ENCODE measurements around the gene IRS4. TPM values are rescaled to one million over a fixed set of nuclear protein-coding genes. Genes with fewer than 3 reads are reported as not detected.

Gene IRS4
- 9.9 TPM for polyA plus RNA-seq (2013, experiment 1 of 2)
- 9.6 TPM for polyA plus RNA-seq (2013, experiment 2 of 2)

GRCh38 chrX:108736509-108737479 is at the start of gene IRS4:
Gene IRS4, minus strand, starts transcription at chrX:108736563.
- Histone ChIP-seq H4K8ac (ENCODE audit: low read depth, low read length) (no peak within 1 kb of the TSS), H2AK5ac (ENCODE audit: low read length) (no peak within 1 kb of the TSS), H4K5ac (ENCODE audit: low read length) (no peak within 1 kb of the TSS), H3K23ac (ENCODE audit: low read length) (no peak within 1 kb of the TSS), H3K9ac (ENCODE audit: low read length) (peak within 1 kb of the TSS; percentile 54), H3K4me3 (ENCODE audit: low read length) (peak within 1 kb of the TSS; percentile 54), H3K79me1 (ENCODE audit: low read length) (no peaks in the 10 kb centered on the region), H3K18ac (ENCODE audit: low read length) (no peak within 1 kb of the TSS), H2BK120ac (ENCODE audit: low read depth, low read length) (no peak within 1 kb of the TSS), H3K27me3 (ENCODE audit: insufficient read depth, low read length, poor library complexity) (no peaks in the 10 kb centered on the region), H3K4me2 (ENCODE audit: low read length) (peak within 1 kb of the TSS; percentile 89), H3K27ac (ENCODE audit: low read depth, low read length) (no peak within 1 kb of the TSS), H2BK15ac (replicated peaks; ENCODE audit: low read depth) (no peak within 1 kb of the TSS), H3K56ac (ENCODE audit: low read length) (peak within 1 kb of the TSS; percentile 78), H3K4me1 (ENCODE audit: control insufficient read depth, low read depth, low read length) (no peaks in the 10 kb centered on the region), H3K4ac (ENCODE audit: low read depth, low read length) (no peak within 1 kb of the TSS), H2BK5ac (ENCODE audit: low read length) (no peak within 1 kb of the TSS), H3K36me3 (ENCODE audit: control insufficient read depth, insufficient read depth, low read length) (no peaks in the 10 kb centered on the region), H3K79me2 (ENCODE audit: control insufficient read depth, insufficient read depth, low read length) (no peaks in the 10 kb centered on the region)
- WGBS (ENCODE audit: extremely low coverage, insufficient coverage, low lambda C conversion rate), result no CpG with 5 or more reads among the region's 62 CpGs
- peak; percentile 96 for DNase-seq

GRCh38 chrX:108772549-108772948 is 36.2 kb upstream of the IRS4 start:
- Histone ChIP-seq H3K23ac (ENCODE audit: low read length) (no peak overlapping the region), H3K27ac (ENCODE audit: low read depth, low read length) (no peak overlapping the region), H3K18ac (ENCODE audit: low read length) (no peak overlapping the region), H3K4ac (ENCODE audit: low read depth, low read length) (no peak overlapping the region), H3K79me2 (ENCODE audit: control insufficient read depth, insufficient read depth, low read length) (no peaks in the 10 kb centered on the region), H3K9ac (ENCODE audit: low read length) (no peak overlapping the region), H2BK5ac (ENCODE audit: low read length) (no peak overlapping the region), H4K5ac (ENCODE audit: low read length) (no peak overlapping the region), H3K56ac (ENCODE audit: low read length) (no peak overlapping the region), H3K4me3 (ENCODE audit: low read length) (no peak overlapping the region), H4K8ac (ENCODE audit: low read depth, low read length) (no peak overlapping the region), H2AK5ac (ENCODE audit: low read length) (no peak overlapping the region), H3K36me3 (ENCODE audit: control insufficient read depth, insufficient read depth, low read length) (no peaks in the 10 kb centered on the region), H2BK120ac (ENCODE audit: low read depth, low read length) (no peak overlapping the region), H3K27me3 (ENCODE audit: insufficient read depth, low read length, poor library complexity) (no peaks in the 10 kb centered on the region), H3K79me1 (ENCODE audit: low read length) (no peaks in the 10 kb centered on the region), H2BK15ac (replicated peaks; ENCODE audit: low read depth) (no peak overlapping the region), H3K4me2 (ENCODE audit: low read length) (no peak overlapping the region), H3K4me1 (ENCODE audit: control insufficient read depth, low read depth, low read length) (no peaks in the 10 kb centered on the region)
- no peak for DNase-seq

- H2AK5ac ChIP-seq (ENCODE audit: low read length), result no peak overlapping the region
- DNase-seq, result no peak
- no peaks in the 10 kb centered on the region for H3K79me2 ChIP-seq (ENCODE audit: control insufficient read depth, insufficient read depth, low read length)
- H2BK120ac ChIP-seq (ENCODE audit: low read depth, low read length), result no peak overlapping the region
- H4K5ac ChIP-seq (ENCODE audit: low read length), result no peak overlapping the region
- no peak overlapping the region for H3K27ac ChIP-seq (ENCODE audit: low read depth, low read length)
- no peak overlapping the region for H3K4ac ChIP-seq (ENCODE audit: low read depth, low read length)
- WGBS (ENCODE audit: extremely low coverage, insufficient coverage, low lambda C conversion rate), result no CpG with 5 or more reads among the region's 1 CpG
- H2BK15ac ChIP-seq (replicated peaks; ENCODE audit: low read depth), result no peak overlapping the region
- H3K36me3 ChIP-seq (ENCODE audit: control insufficient read depth, insufficient read depth, low read length), result no peaks in the 10 kb centered on the region
- H3K23ac ChIP-seq (ENCODE audit: low read length), result no peak overlapping the region
- H3K56ac ChIP-seq (ENCODE audit: low read length), result no peak overlapping the region
- H3K18ac ChIP-seq (ENCODE audit: low read length), result no peak overlapping the region
- no peak overlapping the region for H4K8ac ChIP-seq (ENCODE audit: low read depth, low read length)
- no peak overlapping the region for H3K9ac ChIP-seq (ENCODE audit: low read length)
- no peak overlapping the region for H2BK5ac ChIP-seq (ENCODE audit: low read length)
- H3K79me1 ChIP-seq (ENCODE audit: low read length), result no peaks in the 10 kb centered on the region
- H3K4me3 ChIP-seq (ENCODE audit: low read length), result no peak overlapping the region
- H3K4me2 ChIP-seq (ENCODE audit: low read length), result no peak overlapping the region
- H3K4me1 ChIP-seq (ENCODE audit: control insufficient read depth, low read depth, low read length), result no peaks in the 10 kb centered on the region
- H3K27me3 ChIP-seq (ENCODE audit: insufficient read depth, low read length, poor library complexity), result no peaks in the 10 kb centered on the region
Measured at GRCh38 chrX:108763559-108763958, 27.2 kb upstream of the IRS4 start.

- no peak overlapping the region for H3K18ac ChIP-seq (ENCODE audit: low read length)
- H4K5ac ChIP-seq (ENCODE audit: low read length), result no peak overlapping the region
Measured at GRCh38 chrX:108740299-108740774, 4.0 kb upstream of the IRS4 start.

GRCh38 chrX:108737754-108738153 is 1.4 kb upstream of the IRS4 start:
- Histone ChIP-seq H3K18ac (ENCODE audit: low read length) (no peak overlapping the region), H3K79me1 (ENCODE audit: low read length) (no peaks in the 10 kb centered on the region), H3K4me1 (ENCODE audit: control insufficient read depth, low read depth, low read length) (no peaks in the 10 kb centered on the region), H3K4ac (ENCODE audit: low read depth, low read length) (no peak overlapping the region), H3K4me2 (ENCODE audit: low read length) (peak overlapping the region; percentile 59), H3K79me2 (ENCODE audit: control insufficient read depth, insufficient read depth, low read length) (no peaks in the 10 kb centered on the region), H3K4me3 (ENCODE audit: low read length) (no peak overlapping the region), H2BK120ac (ENCODE audit: low read depth, low read length) (no peak overlapping the region), H3K23ac (ENCODE audit: low read length) (no peak overlapping the region), H3K36me3 (ENCODE audit: control insufficient read depth, insufficient read depth, low read length) (no peaks in the 10 kb centered on the region), H3K56ac (ENCODE audit: low read length) (no peak overlapping the region), H2BK5ac (ENCODE audit: low read length) (no peak overlapping the region), H2BK15ac (replicated peaks; ENCODE audit: low read depth) (no peak overlapping the region), H2AK5ac (ENCODE audit: low read length) (no peak overlapping the region), H4K5ac (ENCODE audit: low read length) (no peak overlapping the region), H4K8ac (ENCODE audit: low read depth, low read length) (no peak overlapping the region), H3K9ac (ENCODE audit: low read length) (no peak overlapping the region), H3K27me3 (ENCODE audit: insufficient read depth, low read length, poor library complexity) (no peaks in the 10 kb centered on the region), H3K27ac (ENCODE audit: low read depth, low read length) (no peak overlapping the region)
- no peak for DNase-seq
- no CpG with 5 or more reads among the region's 5 CpGs for whole genome bisulfite sequencing (ENCODE audit: extremely low coverage, insufficient coverage, low lambda C conversion rate)

More at GRCh38 chrX:108740299-108740774, 4.0 kb upstream of the IRS4 start:
- no peaks in the 10 kb centered on the region for H3K4me1 ChIP-seq (ENCODE audit: control insufficient read depth, low read depth, low read length)
- H2AK5ac ChIP-seq (ENCODE audit: low read length), result no peak overlapping the region
- no peak overlapping the region for H3K4me3 ChIP-seq (ENCODE audit: low read length)
- H3K27me3 ChIP-seq (ENCODE audit: insufficient read depth, low read length, poor library complexity), result no peaks in the 10 kb centered on the region
- no peak overlapping the region for H2BK5ac ChIP-seq (ENCODE audit: low read length)
- H4K8ac ChIP-seq (ENCODE audit: low read depth, low read length), result no peak overlapping the region
- H3K4ac ChIP-seq (ENCODE audit: low read depth, low read length), result no peak overlapping the region
- DNase-seq, result no peak
- no peak overlapping the region for H2BK15ac ChIP-seq (replicated peaks; ENCODE audit: low read depth)
- H2BK120ac ChIP-seq (ENCODE audit: low read depth, low read length), result no peak overlapping the region
- H3K9ac ChIP-seq (ENCODE audit: low read length), result no peak overlapping the region
- H3K4me2 ChIP-seq (ENCODE audit: low read length), result no peak overlapping the region
- WGBS (ENCODE audit: extremely low coverage, insufficient coverage, low lambda C conversion rate), result no CpG with 5 or more reads among the region's 1 CpG
- no peak overlapping the region for H3K56ac ChIP-seq (ENCODE audit: low read length)
- H3K36me3 ChIP-seq (ENCODE audit: control insufficient read depth, insufficient read depth, low read length), result no peaks in the 10 kb centered on the region
- H3K23ac ChIP-seq (ENCODE audit: low read length), result no peak overlapping the region
- H3K79me1 ChIP-seq (ENCODE audit: low read length), result no peaks in the 10 kb centered on the region
- H3K79me2 ChIP-seq (ENCODE audit: control insufficient read depth, insufficient read depth, low read length), result no peaks in the 10 kb centered on the region
- H3K27ac ChIP-seq (ENCODE audit: low read depth, low read length), result no peak overlapping the region

Data from mesendoderm (in vitro differentiated cells).